ENCODE data around the gene GDF10.

DNA sequence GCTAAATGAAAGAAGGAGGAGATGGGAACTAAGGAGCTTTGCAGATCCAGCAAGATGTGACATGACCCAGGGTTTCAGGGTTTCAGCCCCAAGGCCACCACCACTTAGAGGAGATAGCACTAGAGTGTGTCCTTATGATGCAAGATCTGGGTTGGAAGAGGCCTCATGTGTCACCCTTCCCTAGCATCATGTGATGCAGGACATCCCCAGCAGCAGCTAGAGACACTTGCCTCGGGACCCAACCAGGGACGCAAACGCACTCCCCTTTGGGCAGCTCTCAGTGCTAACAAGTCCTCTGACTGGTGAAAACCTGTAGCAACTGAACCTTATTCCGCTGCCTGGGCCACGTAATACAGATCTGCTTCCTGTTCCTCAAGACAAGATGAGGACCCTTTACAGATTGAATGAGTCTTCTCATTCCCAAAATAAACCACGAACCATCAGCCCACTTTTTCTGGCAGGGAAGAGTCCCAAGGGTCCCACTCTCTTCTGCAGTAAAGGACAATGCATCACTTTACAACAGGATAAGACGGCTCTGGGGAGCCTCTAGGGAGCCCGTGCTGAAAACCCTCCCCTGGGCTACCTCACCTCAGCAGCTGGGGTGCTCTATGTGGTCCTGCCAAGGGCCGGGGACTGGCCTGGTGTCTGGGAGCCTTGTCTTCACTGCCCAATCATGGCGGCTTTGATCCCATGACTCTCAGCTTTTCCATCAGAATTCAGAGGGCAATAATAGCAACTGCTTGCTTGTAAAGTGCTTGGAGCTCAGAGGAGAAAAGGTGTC lies 44.8 kb upstream of the GDF10 start:
- TF ChIP-seq GATA2 (CRISPR knock-in tag; IDR thresholded peaks at IDR 0.05) (no peak), ADNP (tag; IDR thresholded peaks at IDR 0.05) (no peak), FOXK1 (CRISPR knock-in tag; IDR thresholded peaks at IDR 0.05; ENCODE audit: borderline replicate concordance) (no peak), CBX2 (IDR thresholded peaks at IDR 0.05; ENCODE audit: insufficient read depth, low read length, poor library complexity, severe bottlenecking) (no peak), STAT5A (IDR thresholded peaks at IDR 0.05; ENCODE audit: borderline replicate concordance, low read length) (no peak), RBBP5 (IDR thresholded peaks at IDR 0.05; ENCODE audit: borderline replicate concordance, insufficient read depth, low read length, poor library complexity, severe bottlenecking) (no peak), MEF2D (tag; conservative IDR thresholded peaks at IDR 0.05; ENCODE audit: low read depth) (no peak), ZNF197 (CRISPR knock-in tag; IDR thresholded peaks at IDR 0.05; ENCODE audit: low read depth) (no peak), HIVEP1 (CRISPR knock-in tag; IDR thresholded peaks at IDR 0.05) (no peak), RAD21 (CRISPR knock-in tag; conservative IDR thresholded peaks at IDR 0.05 in 1 of 2, IDR thresholded peaks at IDR 0.05 in 1 of 2) (no peak), SMARCA5 (IDR thresholded peaks at IDR 0.05) (no peak)
- TF ChIP-seq, protein P1, sequence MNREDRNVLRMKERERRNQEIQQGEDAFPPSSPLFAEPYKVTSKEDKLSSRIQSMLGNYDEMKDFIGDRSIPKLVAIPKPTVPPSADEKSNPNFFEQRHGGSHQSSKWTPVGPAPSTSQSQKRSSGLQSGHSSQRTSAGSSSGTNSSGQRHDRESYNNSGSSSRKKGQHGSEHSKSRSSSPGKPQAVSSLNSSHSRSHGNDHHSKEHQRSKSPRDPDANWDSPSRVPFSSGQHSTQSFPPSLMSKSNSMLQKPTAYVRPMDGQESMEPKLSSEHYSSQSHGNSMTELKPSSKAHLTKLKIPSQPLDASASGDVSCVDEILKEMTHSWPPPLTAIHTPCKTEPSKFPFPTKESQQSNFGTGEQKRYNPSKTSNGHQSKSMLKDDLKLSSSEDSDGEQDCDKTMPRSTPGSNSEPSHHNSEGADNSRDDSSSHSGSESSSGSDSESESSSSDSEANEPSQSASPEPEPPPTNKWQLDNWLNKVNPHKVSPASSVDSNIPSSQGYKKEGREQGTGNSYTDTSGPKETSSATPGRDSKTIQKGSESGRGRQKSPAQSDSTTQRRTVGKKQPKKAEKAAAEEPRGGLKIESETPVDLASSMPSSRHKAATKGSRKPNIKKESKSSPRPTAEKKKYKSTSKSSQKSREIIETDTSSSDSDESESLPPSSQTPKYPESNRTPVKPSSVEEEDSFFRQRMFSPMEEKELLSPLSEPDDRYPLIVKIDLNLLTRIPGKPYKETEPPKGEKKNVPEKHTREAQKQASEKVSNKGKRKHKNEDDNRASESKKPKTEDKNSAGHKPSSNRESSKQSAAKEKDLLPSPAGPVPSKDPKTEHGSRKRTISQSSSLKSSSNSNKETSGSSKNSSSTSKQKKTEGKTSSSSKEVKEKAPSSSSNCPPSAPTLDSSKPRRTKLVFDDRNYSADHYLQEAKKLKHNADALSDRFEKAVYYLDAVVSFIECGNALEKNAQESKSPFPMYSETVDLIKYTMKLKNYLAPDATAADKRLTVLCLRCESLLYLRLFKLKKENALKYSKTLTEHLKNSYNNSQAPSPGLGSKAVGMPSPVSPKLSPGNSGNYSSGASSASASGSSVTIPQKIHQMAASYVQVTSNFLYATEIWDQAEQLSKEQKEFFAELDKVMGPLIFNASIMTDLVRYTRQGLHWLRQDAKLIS (CRISPR knock-in tag; IDR thresholded peaks at IDR 0.05), result no peak
- TF ChIP-seq, protein P2, sequence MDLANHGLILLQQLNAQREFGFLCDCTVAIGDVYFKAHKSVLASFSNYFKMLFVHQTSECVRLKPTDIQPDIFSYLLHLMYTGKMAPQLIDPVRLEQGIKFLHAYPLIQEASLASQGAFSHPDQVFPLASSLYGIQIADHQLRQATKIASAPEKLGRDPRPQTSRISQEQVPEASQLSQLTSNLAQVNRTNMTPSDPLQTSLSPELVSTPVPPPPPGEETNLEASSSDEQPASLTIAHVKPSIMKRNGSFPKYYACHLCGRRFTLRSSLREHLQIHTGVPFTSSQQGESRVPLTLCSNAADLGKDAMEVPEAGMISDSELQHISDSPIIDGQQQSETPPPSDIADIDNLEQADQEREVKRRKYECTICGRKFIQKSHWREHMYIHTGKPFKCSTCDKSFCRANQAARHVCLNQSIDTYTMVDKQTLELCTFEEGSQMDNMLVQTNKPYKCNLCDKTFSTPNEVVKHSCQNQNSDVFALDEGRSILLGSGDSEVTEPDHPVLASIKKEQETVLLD (IDR thresholded peaks at IDR 0.05), result no peak

Measured in K562 (cell line).